ENCODE measurements around the gene SLC5A10.
"Not testable (repeated sequence)": the region's sequence is repeated elsewhere in the genome, so short reads cannot be mapped to it uniquely, and the experiment has no call there.

The SLC5A10 gene

DNA sequence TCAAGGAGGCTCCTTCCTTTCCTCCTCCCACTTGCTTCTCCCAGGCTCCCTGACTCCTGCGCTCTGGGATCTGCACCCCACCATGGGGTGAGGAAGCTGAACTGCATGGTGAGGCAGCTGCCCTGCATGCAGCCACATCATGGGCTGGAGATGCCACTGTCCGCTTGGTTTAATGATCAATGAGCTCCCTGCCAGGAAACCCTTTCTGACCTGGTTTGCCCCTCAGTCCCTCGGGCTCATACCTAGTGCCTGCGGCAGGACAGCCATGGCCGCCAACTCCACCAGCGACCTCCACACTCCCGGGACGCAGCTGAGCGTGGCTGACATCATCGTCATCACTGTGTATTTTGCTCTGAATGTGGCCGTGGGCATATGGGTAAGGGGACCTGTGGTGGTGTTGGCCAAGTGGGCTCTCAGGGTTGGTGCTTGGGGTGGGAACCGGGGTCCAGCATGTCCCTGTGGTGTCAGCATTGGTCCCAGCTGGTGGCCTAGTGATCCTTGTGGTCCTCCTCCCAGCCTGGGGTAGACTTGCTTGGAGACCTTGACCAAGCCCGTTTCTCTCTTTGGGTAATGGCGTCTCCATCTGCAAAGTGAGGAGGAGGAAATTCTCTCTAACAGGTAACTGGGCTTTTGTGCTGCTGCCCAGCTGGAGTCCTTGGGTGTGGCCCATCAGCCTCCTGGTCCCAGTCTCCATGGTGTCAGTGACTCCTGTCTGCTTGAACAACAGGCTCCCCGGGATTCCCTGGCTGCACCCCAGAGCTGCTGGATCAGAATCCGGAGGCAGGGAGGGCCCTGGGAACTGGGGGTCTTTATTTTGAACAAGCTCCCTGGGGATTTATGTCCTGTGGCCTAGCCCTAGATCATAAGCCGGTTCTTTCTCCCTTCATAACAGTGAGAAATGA lies at the start of gene SLC5A10:
TSS of gene SLC5A10 (plus strand) at position 225 of the 902 bp plus-strand sequence. CDS start at position 266, 41 bp downstream.
- DNase-seq (ENCODE audit: low read depth, low spot score) = no peak

DNA sequence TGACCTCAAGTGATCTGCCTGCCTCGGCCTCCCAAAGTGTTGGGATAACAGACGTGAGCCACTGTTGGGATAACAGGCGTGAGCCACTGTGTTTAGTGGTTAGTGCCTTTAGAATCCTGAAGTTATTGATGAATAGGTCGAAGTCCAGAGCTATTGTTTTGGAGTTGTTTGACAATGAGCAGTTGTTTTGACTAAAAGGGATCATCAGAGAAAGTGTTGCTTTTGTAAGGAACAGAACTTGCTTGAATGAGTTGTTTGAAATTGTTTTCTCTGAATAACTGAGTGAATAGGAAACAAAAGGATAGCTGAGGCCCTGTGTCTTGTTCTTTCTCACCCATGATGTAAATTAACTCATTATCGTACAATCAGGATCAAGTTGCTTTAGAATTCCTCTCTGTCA lies 47.5 kb upstream of the SLC5A10 start:
- DNase-seq (ENCODE audit: low read depth, low spot score) = no peak

GRCh38 chr17:18905226-18905625 lies 46.7 kb upstream of the SLC5A10 start:
- no peak for DNase-seq (ENCODE audit: low read depth, low spot score)

- DNase-seq (ENCODE audit: low read depth, low spot score) = no peak
Observed at GRCh38 chr17:18910326-18910725, 41.6 kb upstream of the SLC5A10 start.

GRCh38 chr17:18910881-18911280 lies 41.1 kb upstream of the SLC5A10 start:
- DNase-seq (ENCODE audit: low read depth, low spot score) = no peak

DNA sequence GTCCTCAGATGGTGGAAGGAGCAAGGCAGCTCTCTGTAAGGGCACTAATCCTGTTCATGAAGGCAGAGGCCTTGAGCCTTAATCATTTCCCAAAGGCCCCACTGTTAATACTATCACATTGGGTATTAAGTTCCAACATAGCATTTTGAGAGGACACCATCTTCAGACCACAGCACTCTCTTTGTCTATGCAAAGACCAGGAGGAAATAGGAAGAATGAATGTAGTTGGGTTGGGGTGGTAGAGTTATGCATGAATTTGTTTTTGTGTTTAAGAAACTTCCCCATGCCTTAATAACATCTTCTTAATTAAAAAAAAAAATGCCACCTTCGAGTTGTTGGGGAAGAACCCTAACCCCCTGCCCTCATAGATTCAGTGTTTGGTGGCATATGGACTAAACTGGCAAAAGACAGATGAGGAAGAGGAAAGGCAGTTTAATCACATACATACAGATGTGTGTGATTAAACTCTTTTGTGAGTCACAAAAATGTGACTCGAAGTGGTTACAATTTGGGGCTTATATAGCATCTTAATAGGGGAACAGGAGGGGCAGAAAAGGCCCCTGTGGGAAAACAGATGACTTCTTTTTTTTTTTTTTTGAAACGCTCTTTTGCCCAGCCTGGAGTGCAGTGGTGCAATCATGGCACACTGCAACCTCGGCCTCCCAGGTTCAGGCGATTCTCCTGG lies 35.0 kb upstream of the SLC5A10 start:
- no peak for DNase-seq (ENCODE audit: low read depth, low spot score)

DNA sequence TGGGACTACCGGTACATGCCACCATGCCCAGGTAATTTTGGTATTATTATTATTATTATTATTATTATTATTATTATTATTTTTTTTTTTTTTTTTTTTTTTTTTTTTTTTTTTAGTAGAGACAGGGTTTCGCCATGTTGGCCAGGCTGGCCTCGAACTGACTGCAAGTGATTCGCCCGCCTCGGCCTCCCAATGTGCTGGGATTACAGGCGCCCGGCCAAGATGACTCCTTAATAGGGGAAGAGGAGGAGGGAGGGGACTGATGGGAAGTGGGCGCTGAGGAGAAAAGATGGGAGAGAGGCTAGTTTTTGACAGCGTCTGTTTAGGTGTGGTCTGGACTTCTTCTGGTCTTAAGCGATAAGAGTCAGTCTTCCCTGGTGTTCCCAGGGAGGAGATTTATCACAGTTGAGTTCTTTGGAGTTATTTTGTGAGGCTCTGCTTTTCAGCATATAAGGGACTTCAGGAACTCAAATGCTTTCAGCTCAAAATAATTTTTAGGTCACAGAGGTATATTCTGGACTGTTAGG lies 34.4 kb upstream of the SLC5A10 start:
- no peak for DNase-seq (ENCODE audit: low read depth, low spot score)

DNA sequence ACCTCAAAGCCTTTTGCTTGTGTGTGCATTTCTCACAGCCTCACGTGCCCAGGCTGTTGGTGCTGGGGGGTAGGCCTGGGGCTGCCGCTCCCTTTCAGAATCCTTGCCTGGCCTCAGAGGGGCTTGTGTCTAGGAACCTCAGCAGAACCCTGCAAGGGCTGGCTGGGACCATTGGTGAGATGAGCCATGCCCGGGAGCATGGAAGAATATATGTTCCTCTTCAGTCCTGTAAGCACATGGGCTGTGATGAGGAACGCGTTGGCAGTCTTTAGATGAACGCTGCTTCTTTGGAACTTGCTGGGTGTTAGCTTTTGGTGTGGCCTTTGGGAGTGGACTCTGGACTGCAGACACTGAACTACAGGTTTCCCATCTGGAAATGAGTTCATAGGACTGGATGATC lies 32.0 kb upstream of the SLC5A10 start:
- DNase-seq (ENCODE audit: low read depth, low spot score) = no peak

GRCh38 chr17:18920911-18921441 lies 31.0 kb upstream of the SLC5A10 start:
- no peak for DNase-seq (ENCODE audit: low read depth, low spot score)

GRCh38 chr17:18921485-18921884 lies 30.5 kb upstream of the SLC5A10 start:
- DNase-seq (ENCODE audit: low read depth, low spot score) = no peak

- no peak for DNase-seq (ENCODE audit: low read depth, low spot score)
Observed at GRCh38 chr17:18921912-18922451, 30.0 kb upstream of the SLC5A10 start.

- not testable (repeated sequence) for DNase-seq (ENCODE audit: low read depth, low spot score)
Observed at GRCh38 chr17:18922596-18922995, 29.4 kb upstream of the SLC5A10 start.

DNA sequence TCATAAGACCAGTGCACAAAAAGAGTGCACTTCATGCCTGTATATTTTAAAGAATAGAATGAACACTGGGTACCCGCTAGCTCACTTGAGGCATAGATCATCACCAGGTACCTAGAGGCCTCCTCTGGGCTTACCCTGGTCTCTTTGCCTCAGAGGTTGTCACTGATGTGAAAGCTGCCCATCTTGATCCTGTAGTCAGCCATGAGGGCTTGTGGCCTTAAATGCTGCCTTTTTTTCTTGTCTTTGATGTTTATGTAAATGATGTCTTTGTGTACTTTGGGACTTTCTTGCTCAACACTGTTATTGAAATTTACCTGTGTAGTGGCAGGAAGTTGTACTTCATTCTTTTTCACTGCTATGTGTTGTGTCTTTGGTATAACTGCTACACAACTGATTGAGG lies 26.8 kb upstream of the SLC5A10 start:
- no peak for DNase-seq (ENCODE audit: low read depth, low spot score)

DNA sequence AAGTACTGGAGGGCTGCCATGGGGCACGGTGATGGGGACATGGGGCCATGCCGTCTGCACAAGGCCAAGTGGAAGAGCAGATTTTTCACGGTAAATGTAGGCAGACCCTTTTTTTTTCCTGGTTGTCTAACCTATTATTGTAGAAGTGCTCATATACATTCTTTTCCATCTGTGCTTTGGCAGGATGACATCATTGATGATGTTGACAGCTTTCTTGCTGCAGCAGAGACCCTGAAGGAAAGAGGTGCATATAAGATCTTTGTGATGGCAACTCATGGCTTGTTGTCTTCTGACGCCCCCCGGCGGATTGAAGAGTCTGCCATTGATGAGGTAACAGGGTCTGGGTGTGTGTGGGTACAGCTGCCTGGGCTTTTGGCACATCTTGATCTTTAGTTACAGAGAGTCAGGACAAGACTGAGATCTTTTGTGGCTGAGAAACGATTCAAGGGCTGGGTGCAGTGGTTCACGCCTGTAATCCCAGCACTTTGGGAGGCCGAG lies 23.3 kb upstream of the SLC5A10 start:
- DNase-seq (ENCODE audit: low read depth, low spot score) = no peak

GRCh38 chr17:18932360-18933055 lies 19.5 kb upstream of the SLC5A10 start:
- DNase-seq (ENCODE audit: low read depth, low spot score) = no peak

- no peak for DNase-seq (ENCODE audit: low read depth, low spot score)
Observed at GRCh38 chr17:18933102-18934058, 18.6 kb upstream of the SLC5A10 start.

DNA sequence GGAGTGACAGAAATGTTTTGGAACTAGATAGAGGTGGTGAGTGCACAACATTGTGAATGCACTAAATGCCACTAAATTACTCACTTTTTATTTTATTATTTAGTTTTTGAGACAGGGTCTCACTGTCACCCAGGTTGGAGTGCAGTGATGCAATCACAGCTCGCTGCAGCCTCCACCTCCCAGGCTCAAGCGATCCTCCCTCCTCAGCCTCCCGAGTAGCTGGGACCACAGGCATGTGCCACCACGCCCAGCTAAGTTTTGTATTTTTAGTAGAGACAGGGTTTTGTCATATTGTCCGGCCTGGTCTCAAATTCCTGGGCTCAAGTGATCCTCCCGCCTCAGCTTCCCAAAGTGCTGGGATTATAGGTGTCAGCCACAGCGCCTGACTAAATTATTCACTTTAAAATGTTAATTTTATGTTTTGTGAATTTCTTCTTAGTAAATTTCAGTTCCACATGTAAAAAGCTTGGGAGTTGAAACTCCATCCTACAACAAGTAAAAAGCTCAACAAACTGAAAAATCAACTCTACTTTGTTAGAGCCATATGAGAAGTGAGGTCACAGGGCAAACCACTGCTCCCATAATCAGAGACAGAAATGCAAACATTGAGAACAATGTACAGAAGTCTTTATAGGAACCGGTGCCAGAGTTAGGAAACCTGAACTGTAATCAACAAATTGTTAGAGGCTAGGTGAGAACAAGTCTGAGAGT lies 13.8 kb upstream of the SLC5A10 start:
- no peak for DNase-seq (ENCODE audit: low read depth, low spot score)

DNA sequence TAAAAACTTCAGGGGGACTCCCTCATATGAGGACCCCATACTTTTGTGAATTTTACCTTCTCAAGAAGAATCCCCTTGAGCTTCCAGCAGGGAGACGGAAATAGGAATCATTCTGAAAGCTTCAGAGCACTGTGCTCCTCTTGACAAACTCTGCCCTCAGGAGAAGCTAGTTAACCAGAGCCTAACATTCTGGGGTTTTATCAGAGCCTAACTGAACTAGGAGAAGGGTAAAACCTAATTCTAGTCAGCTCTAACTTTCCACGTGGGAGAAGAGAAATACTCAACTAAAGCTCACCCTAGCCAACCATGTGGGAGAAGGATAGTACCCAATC lies 13.3 kb upstream of the SLC5A10 start:
- no peak for DNase-seq (ENCODE audit: low read depth, low spot score)

DNA sequence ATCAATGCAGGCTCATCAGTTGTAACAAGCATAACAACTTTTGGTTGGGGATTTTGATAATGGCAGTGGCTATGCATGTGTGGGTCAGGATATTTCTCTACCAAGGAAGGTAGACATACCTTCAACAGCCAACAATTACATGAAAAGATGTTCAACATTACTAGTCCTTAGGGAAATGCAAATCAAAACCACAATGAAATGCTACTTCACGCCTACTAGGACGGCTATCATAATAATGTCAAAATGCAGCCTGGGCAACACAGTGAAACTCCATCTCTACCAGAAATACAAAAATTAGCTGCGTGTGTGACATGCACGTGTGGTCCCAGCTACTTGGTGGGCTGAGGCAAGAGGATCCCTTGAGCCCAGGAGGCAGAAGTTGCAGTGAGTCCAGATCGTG lies 7.3 kb upstream of the SLC5A10 start:
- DNase-seq (ENCODE audit: low read depth, low spot score) = no peak

DNA sequence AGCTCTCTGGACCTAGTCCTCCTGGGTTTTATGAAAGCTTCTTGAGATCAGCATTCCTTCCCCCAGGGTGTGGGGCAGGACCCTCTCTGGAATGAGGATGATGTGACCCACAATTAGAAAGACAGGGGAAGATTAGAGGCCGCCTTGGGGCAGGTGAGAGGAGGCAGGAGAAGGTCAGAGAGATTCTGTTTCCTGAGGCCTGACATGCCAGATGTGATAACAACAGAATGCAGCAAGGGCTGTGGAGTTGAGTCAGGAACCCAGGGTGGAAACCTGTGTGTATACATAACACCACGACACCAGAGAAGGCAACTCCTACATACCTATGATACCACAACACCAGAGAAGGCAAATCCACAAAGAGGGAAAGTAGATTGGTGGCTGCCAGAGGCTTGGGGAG lies 5.4 kb upstream of the SLC5A10 start:
- no peak for DNase-seq (ENCODE audit: low read depth, low spot score)

All from activated CD4-positive, CD25-positive, alpha-beta regulatory T cell treated with anti-CD3 and anti-CD28 coated beads, Interleukin-2, amount 50 U/mL, for 16 hours (primary cell).